Neuronal stem cell (in vitro differentiated cells): Measurements from ENCODE around the gene TMEM14C.
A peak's percentile ranks its signal among the peaks of the same experiment; 100 is the strongest.

Experiments
- DNase-seq: peaks from one replicate; pipeline ENCODE4 v3.0.0-alpha.2; 2013; ENCODE audit warnings: low spot score
- H2AFZ ChIP-seq: one replicate; pipeline ENCODE4 v1.6.1; 2013; ENCODE audit warnings: mild to moderate bottlenecking, low read length, inconsistent platforms
- H2AK5ac ChIP-seq: 2 replicates; pipeline ENCODE4 v1.6.1; 2013; ENCODE audit warnings: low read depth, mild to moderate bottlenecking, inconsistent platforms, low read length, moderate library complexity, mixed read lengths
- H2BK120ac ChIP-seq: 2 replicates; pipeline ENCODE4 v1.6.1; 2013; ENCODE audit warnings: low read depth, mild to moderate bottlenecking, inconsistent platforms, low read length, moderate library complexity, mixed read lengths
- H2BK12ac ChIP-seq: one replicate; pipeline ENCODE4 v1.6.1; 2013; ENCODE audit warnings: low read length, inconsistent platforms
- H2BK15ac ChIP-seq: 2 replicates; pipeline ENCODE4 v1.6.1; 2013; ENCODE audit warnings: mild to moderate bottlenecking, low read length, inconsistent platforms, mixed read lengths
- H2BK5ac ChIP-seq: one replicate; pipeline ENCODE4 v1.6.1; 2013; ENCODE audit warnings: inconsistent platforms, mild to moderate bottlenecking, low read length, moderate library complexity
- H3K14ac ChIP-seq: one replicate; pipeline ENCODE4 v1.6.1; 2013; ENCODE audit warnings: low read length, inconsistent platforms
- H3K18ac ChIP-seq: 2 replicates; pipeline ENCODE4 v1.6.1; 2013; ENCODE audit warnings: low read length, inconsistent platforms
- H3K23ac ChIP-seq: 2 replicates; pipeline ENCODE4 v1.6.1; 2013; ENCODE audit warnings: low read depth, mild to moderate bottlenecking, mixed read lengths, low read length, inconsistent platforms; ENCODE audit not compliant: poor library complexity
- H3K27ac ChIP-seq: replicated peaks from 3 replicates; pipeline ENCODE4 v1.5.1; 2013; ENCODE audit warnings: low read length, inconsistent platforms
- H3K27me3 ChIP-seq, 3 experiments: 2 replicates each; pipeline ENCODE4 v1.6.1; 2013; ENCODE audit warnings: low read length in 3 of 3, mild to moderate bottlenecking in 2 of 3, inconsistent platforms in 1 of 3, low read depth in 1 of 3, mixed read lengths in 1 of 3, moderate library complexity in 1 of 3; ENCODE audit not compliant: control insufficient read depth in 3 of 3, insufficient read depth in 3 of 3
- H3K36me3 ChIP-seq, 2 donors: replicated peaks in 1 of 2; 2 replicates each; pipeline ENCODE4 v1.6.1; 2013; ENCODE audit warnings: low read length in 2 of 2; ENCODE audit not compliant: control insufficient read depth in 2 of 2, insufficient read depth in 2 of 2
- H3K4ac ChIP-seq: 2 replicates; pipeline ENCODE4 v1.6.1; 2013; ENCODE audit warnings: inconsistent platforms, mild to moderate bottlenecking, low read length, moderate library complexity
- H3K4me1 ChIP-seq, 2 donors: 1 replicate in 1 of 2; 2 replicates in 1 of 2; pipeline ENCODE4 v1.6.1; 2013; ENCODE audit warnings: low read length in 2 of 2, low read depth in 1 of 2; ENCODE audit not compliant: control insufficient read depth in 2 of 2, insufficient read depth in 1 of 2
- H3K4me2 ChIP-seq: one replicate; pipeline ENCODE4 v1.6.1; 2013; ENCODE audit warnings: mild to moderate bottlenecking, low read length, inconsistent platforms; ENCODE audit not compliant: insufficient read depth, poor library complexity, severe bottlenecking
- H3K4me3 ChIP-seq, 2 donors: 2 replicates each; pipeline ENCODE4 v1.5.1; 2013; ENCODE audit warnings: low read length in 2 of 2, mild to moderate bottlenecking in 2 of 2, inconsistent platforms in 1 of 2, moderate library complexity in 1 of 2
- H3K79me1 ChIP-seq: one replicate; pipeline ENCODE4 v1.6.1; 2013; ENCODE audit warnings: low read depth, mild to moderate bottlenecking, inconsistent platforms, low read length, moderate library complexity
- H3K9ac ChIP-seq: one replicate; pipeline ENCODE4 v1.6.1; 2013; ENCODE audit warnings: mild to moderate bottlenecking, low read depth, low read length, inconsistent platforms; ENCODE audit not compliant: poor library complexity
- H3K9me3 ChIP-seq, 2 donors: replicated peaks in 1 of 2; 2 replicates each; pipeline versions ENCODE3 to v1.6.1; 2013; ENCODE audit warnings: low read length in 2 of 2, mild to moderate bottlenecking in 2 of 2, inconsistent platforms in 1 of 2, low read depth in 1 of 2, mixed read lengths in 1 of 2, moderate library complexity in 1 of 2; ENCODE audit not compliant: control insufficient read depth in 2 of 2, insufficient read depth in 1 of 2
- H4K8ac ChIP-seq: one replicate; pipeline ENCODE4 v1.6.1; 2013; ENCODE audit warnings: low read depth, mild to moderate bottlenecking, inconsistent platforms, low read length, moderate library complexity
- H4K91ac ChIP-seq: one replicate; pipeline ENCODE4 v1.6.1; 2013; ENCODE audit warnings: low read length, low read depth, mild to moderate bottlenecking, inconsistent platforms; ENCODE audit not compliant: poor library complexity
- WGBS, 2 donors: extraction: QIAGEN DNeasy Blood & Tissue Kit; methylation state at CpG; one replicate each; pipeline ENCODE4 v1.1.7; 2013; ENCODE audit warnings: missing lambda C conversion rate in 2 of 2, mixed read lengths in 1 of 2; ENCODE audit not compliant: insufficient read length in 2 of 2, insufficient replicate concordance in 1 of 2; ENCODE audit errors: extremely low coverage in 2 of 2; 5-methylcytosine and 5-hydroxymethylcytosine counted together

Gene TMEM14C

GRCh38 chr6:10743515-10743914, 20.6 kb downstream of the TMEM14C start:
- Histone ChIP-seq H4K91ac (no peak overlapping the region), H3K27me3 (no peaks in the 10 kb centered on the region), H4K8ac (no peak overlapping the region), H3K14ac (no peak overlapping the region), H2BK12ac (no peak overlapping the region), H3K36me3 (peaks cover 4 to 10% of the 10 kb centered on the region in 2 donors), H3K18ac (no peak overlapping the region), H3K9ac (no peak overlapping the region), H3K4me2 (no peak overlapping the region), H2AFZ (no peak overlapping the region), H2BK15ac (no peak overlapping the region), H3K9me3 (no peaks in the 10 kb centered on the region), H2AK5ac (no peak overlapping the region), H3K27ac (no peak overlapping the region), H2BK120ac (no peak overlapping the region), H3K4ac (no peak overlapping the region), H3K4me1 (peaks cover 4 to 6% of the 10 kb centered on the region in 2 donors), H3K23ac (no peak overlapping the region), H3K79me1 (no peaks in the 10 kb centered on the region), H3K4me3 (no peak overlapping the region), H2BK5ac (no peak overlapping the region)
- WGBS, 2 donors, result no CpG with 5 or more reads among the region's 6 CpGs
- DNase-seq, result no peak

- H2AFZ ChIP-seq, result no peak overlapping the region
- H3K23ac ChIP-seq, result no peak overlapping the region
- no peaks in the 10 kb centered on the region for H3K27me3 ChIP-seq
- no peak overlapping the region for H2BK15ac ChIP-seq
- H4K8ac ChIP-seq, result no peak overlapping the region
- H3K4ac ChIP-seq, result no peak overlapping the region
- no peaks in the 10 kb centered on the region for H3K79me1 ChIP-seq
- no CpG with 5 or more reads among the region's 5 CpGs for WGBS, 2 donors
- no peak overlapping the region for H3K18ac ChIP-seq
- no peak overlapping the region for H2BK120ac ChIP-seq
- no peak overlapping the region for H3K27ac ChIP-seq
- no peaks in the 10 kb centered on the region for H3K9me3 ChIP-seq
- H3K36me3 ChIP-seq, result peaks cover 6 to 26% of the 10 kb centered on the region in 2 donors
- no peak for DNase-seq
- H3K9ac ChIP-seq, result no peak overlapping the region
- H3K4me2 ChIP-seq, result no peak overlapping the region
- H3K4me3 ChIP-seq, result no peak overlapping the region
- no peak overlapping the region for H2AK5ac ChIP-seq
- H2BK5ac ChIP-seq, result no peak overlapping the region
- H2BK12ac ChIP-seq, result no peak overlapping the region
- H3K4me1 ChIP-seq, result peaks cover 11 to 14% of the 10 kb centered on the region in 2 donors
- H4K91ac ChIP-seq, result no peak overlapping the region
- no peak overlapping the region for H3K14ac ChIP-seq
These were observed 22.2 kb downstream of the TMEM14C start for GRCh38 chr6:10745116-10745515.

DNA sequence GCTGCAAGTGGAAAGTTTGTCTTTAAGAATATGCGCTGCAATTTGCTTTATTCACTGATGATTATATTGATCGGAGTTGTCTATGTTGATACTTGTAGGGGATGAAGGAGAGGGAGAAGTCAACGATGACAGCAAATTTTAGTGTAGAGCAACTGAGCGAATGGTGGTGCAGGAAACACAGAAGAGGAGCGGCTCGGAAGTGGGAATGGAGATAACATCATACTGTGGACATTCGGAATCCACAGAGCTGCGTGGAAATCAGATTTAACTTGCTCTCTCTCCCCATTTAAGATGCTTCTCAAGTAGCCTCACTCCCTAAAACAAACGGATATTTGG, 24.0 kb downstream of the TMEM14C start:
- H2BK15ac ChIP-seq, result no peak overlapping the region
- H3K27me3 ChIP-seq, result no peaks in the 10 kb centered on the region
- peaks cover 4% of the 10 kb centered on the region for H3K79me1 ChIP-seq
- no peak overlapping the region for H3K9ac ChIP-seq
- peaks cover 8 to 40% of the 10 kb centered on the region in 2 donors for H3K36me3 ChIP-seq
- no peak overlapping the region for H4K91ac ChIP-seq
- H3K23ac ChIP-seq, result no peak overlapping the region
- DNase-seq, result no peak
- H3K18ac ChIP-seq, result no peak overlapping the region
- H3K9me3 ChIP-seq, result no peaks in the 10 kb centered on the region
- H2BK12ac ChIP-seq, result no peak overlapping the region
- no peak overlapping the region for H2BK120ac ChIP-seq
- no peak overlapping the region for H4K8ac ChIP-seq
- H2AFZ ChIP-seq, result peak overlapping the region; percentile 85
- H3K14ac ChIP-seq, result no peak overlapping the region
- H3K4me2 ChIP-seq, result peak overlapping the region; percentile 21
- peak overlapping the region; percentile 54 for H3K27ac ChIP-seq
- H3K4ac ChIP-seq, result no peak overlapping the region
- H3K4me1 ChIP-seq, result peaks cover 11 to 14% of the 10 kb centered on the region in 2 donors
- no peak overlapping the region for H2BK5ac ChIP-seq
- no peak overlapping the region for H2AK5ac ChIP-seq
- WGBS, 2 donors, result no CpG with 5 or more reads among the region's 9 CpGs
- peak overlapping the region in 1 of 2 donors; percentile 60 for H3K4me3 ChIP-seq

DNA sequence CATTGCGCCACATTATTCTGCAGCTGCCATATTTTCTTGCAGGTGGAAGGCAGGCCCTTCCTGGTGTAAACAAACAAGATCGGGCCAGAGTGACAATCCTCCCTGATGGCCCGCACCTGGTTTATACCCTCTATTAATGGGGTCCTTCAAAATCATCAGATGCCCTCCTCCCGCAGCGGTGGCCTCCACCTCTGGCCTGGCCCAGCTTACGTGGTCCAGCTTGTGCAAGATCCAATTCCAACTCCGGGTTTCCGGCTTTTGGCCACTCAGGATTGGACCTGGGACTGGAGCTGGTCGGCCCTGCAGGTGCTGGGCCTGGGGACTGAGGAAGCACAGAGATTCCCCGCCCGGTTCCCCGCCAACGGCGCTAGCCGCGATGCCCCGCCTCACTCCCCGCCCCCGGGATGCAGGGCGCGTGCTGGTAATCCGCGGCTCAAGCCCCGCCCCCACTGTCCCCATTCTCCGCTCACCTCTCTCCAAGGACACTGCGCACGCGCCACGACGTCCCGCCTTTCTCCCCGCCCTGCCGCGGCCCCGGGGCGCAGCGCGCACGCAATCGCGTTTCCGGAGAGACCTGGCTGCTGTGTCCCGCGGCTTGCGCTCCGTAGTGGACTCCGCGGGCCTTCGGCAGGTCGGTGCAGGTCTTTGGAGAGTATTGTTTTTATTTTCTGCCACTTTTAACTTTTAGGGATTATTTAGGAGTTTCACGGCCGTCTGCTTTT, 24.5 kb downstream of the TMEM14C start, which contains the start of gene TMEM14B:
TMEM14B (plus strand) TSS at position 555 of the 722 bp plus-strand sequence. CDS start 1,441 bp downstream, outside the sequence.
- Histone ChIP-seq H4K91ac (no peak within 1 kb of the TSS), H3K27me3 (no peaks in the 10 kb centered on the region), H3K9me3 (no peaks in the 10 kb centered on the region), H4K8ac (no peak within 1 kb of the TSS), H3K9ac (peak within 1 kb of the TSS; percentile 60), H3K4me2 (peak within 1 kb of the TSS; percentile 76), H2BK15ac (no peak within 1 kb of the TSS), H3K4me1 (peaks cover 11 to 14% of the 10 kb centered on the region in 2 donors), H3K4me3 (peak within 1 kb of the TSS; percentile 60 to 88), H3K14ac (no peak within 1 kb of the TSS), H3K18ac (peak within 1 kb of the TSS; percentile 56), H2AK5ac (no peak within 1 kb of the TSS), H2BK120ac (no peak within 1 kb of the TSS), H3K4ac (no peak within 1 kb of the TSS), H3K23ac (peak within 1 kb of the TSS; percentile 6), H3K36me3 (peaks cover 5 to 42% of the 10 kb centered on the region in 2 donors), H2BK5ac (no peak within 1 kb of the TSS), H2BK12ac (no peak within 1 kb of the TSS), H3K27ac (peak within 1 kb of the TSS; percentile 54), H3K79me1 (peaks cover 4% of the 10 kb centered on the region), H2AFZ (peak within 1 kb of the TSS; percentile 85)
- peak; percentile 97 for DNase-seq
- WGBS, 2 donors, result no CpG with 5 or more reads among the region's 52 CpGs
